ENCODE results near the gene CDC42EP4.

- TF ChIP-seq CTCF (IDR thresholded peaks at IDR 0.05; ENCODE audit: low read depth, low read length) (0 out of 2 replicates have a peak, but pooled peaks have one; percentile 3), EZH2phosphoT487 (IDR thresholded peaks at IDR 0.05; ENCODE audit: low read depth) (no peak)
Observed at GRCh38 chr17:73257516-73257915, 54.3 kb downstream of the CDC42EP4 start.
